ENCODE measurements around the gene HAAO.

DNA sequence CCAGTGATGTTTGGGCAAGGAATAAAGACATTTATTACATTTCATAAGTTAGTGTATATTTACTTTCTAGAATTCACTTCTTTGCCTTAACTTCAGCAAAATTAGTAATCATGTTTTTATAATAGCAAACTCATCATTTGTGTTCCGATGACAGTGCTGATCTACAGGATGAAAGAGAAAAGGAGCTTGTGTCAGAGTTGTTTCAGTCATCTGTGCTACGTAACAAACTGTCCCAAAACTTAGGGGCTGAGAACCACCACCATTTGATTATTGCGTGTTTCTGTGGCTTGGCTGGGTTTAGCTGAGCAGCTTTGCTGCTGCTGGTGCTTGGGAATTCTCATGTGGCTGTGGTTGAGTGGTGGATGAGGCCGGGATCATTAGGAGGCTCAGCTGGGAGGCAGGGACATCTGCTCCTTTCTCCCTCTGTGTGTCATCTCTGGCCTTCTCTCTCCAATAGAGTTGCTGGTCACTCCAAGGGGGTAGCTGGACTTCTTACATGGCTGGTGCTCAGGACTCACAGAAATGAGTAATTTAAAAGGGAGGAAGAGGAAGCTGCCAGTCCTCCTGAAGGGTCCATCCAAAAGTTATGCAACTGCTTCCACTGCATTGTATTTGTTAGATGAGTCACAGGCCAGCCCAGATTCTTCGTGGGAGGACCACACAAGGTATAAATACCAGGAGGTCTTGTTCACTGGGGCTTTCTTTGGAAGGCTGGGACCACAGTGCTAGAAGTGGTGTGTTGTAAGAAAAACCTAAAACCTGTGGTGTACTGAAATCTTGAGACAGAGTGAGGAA is 43.4 kb upstream of the HAAO start:
- TF ChIP-seq SP1 (IDR thresholded peaks at IDR 0.05) (no peak), SP1 (CRISPR knock-in tag; IDR thresholded peaks at IDR 0.05) (no peak), SP4 (CRISPR knock-in tag; IDR thresholded peaks at IDR 0.05) (no peak), ZNF343 (CRISPR knock-in tag; IDR thresholded peaks at IDR 0.05) (no peak)
- TF ChIP-seq, protein P1, sequence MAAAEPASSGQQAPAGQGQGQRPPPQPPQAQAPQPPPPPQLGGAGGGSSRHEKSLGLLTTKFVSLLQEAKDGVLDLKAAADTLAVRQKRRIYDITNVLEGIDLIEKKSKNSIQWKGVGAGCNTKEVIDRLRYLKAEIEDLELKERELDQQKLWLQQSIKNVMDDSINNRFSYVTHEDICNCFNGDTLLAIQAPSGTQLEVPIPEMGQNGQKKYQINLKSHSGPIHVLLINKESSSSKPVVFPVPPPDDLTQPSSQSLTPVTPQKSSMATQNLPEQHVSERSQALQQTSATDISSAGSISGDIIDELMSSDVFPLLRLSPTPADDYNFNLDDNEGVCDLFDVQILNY (CRISPR knock-in tag; conservative IDR thresholded peaks at IDR 0.05) = no peak
